ENCODE data around the gene ARHGAP42.
A peak's percentile ranks its signal among the peaks of the same experiment; 100 is the strongest.

The ARHGAP42 gene

GRCh38 chr11:100929377-100929776 is 242.3 kb downstream of the ARHGAP42 start:
- Histone ChIP-seq H3F3A (ENCODE audit: control insufficient read depth, insufficient read depth) (no peaks in the 10 kb centered on the region), H3K27ac (ENCODE audit: low read depth, low read length) (no peak overlapping the region), H3K36me3 (ENCODE audit: control insufficient read depth, low read length) (no peaks in the 10 kb centered on the region), H3K4me3 (ENCODE audit: low read length) (no peak overlapping the region), H4K20me1 (ENCODE audit: control insufficient read depth, insufficient read depth, low read depth, low read length) (no peaks in the 10 kb centered on the region), H3K9me2 (replicated peaks; ENCODE audit: control insufficient read depth, low read length) (no peaks in the 10 kb centered on the region), H3K27me3 (ENCODE audit: control insufficient read depth, low read length) (no peaks in the 10 kb centered on the region), H3K4me2 (ENCODE audit: low read length) (no peak overlapping the region), H3K4me1 (ENCODE audit: control insufficient read depth, low read length) (peaks cover 8% of the 10 kb centered on the region), H3K9me3 (ENCODE audit: control insufficient read depth, insufficient read depth, low read length) (no peaks in the 10 kb centered on the region), H3K79me2 (ENCODE audit: control insufficient read depth, low read length) (no peaks in the 10 kb centered on the region)
- TF ChIP-seq EZH2phosphoT487 (IDR thresholded peaks at IDR 0.05; ENCODE audit: borderline replicate concordance, low read length) (no peak), CTCF (IDR thresholded peaks at IDR 0.05; ENCODE audit: low read depth, low read length, poor library complexity, severe bottlenecking) (no peak)

- H3K9me3 ChIP-seq (ENCODE audit: control insufficient read depth, insufficient read depth, low read length), result no peaks in the 10 kb centered on the region
- H3K4me2 ChIP-seq (ENCODE audit: low read length), result no peak overlapping the region
- no peaks in the 10 kb centered on the region for H3K36me3 ChIP-seq (ENCODE audit: control insufficient read depth, low read length)
- H3K4me3 ChIP-seq (ENCODE audit: low read length), result no peak overlapping the region
- H3F3A ChIP-seq (ENCODE audit: control insufficient read depth, insufficient read depth), result no peaks in the 10 kb centered on the region
- H3K27ac ChIP-seq (ENCODE audit: low read depth, low read length), result no peak overlapping the region
- peaks cover 8% of the 10 kb centered on the region for H3K4me1 ChIP-seq (ENCODE audit: control insufficient read depth, low read length)
- no peaks in the 10 kb centered on the region for H3K9me2 ChIP-seq (replicated peaks; ENCODE audit: control insufficient read depth, low read length)
- no peaks in the 10 kb centered on the region for H3K79me2 ChIP-seq (ENCODE audit: control insufficient read depth, low read length)
- H3K27me3 ChIP-seq (ENCODE audit: control insufficient read depth, low read length), result no peaks in the 10 kb centered on the region
- no peaks in the 10 kb centered on the region for H4K20me1 ChIP-seq (ENCODE audit: control insufficient read depth, insufficient read depth, low read depth, low read length)
- TF ChIP-seq EZH2phosphoT487 (IDR thresholded peaks at IDR 0.05; ENCODE audit: borderline replicate concordance, low read length) (no peak), CTCF (IDR thresholded peaks at IDR 0.05; ENCODE audit: low read depth, low read length, poor library complexity, severe bottlenecking) (peak; percentile 71)
Observed at GRCh38 chr11:100930185-100930778, 243.2 kb downstream of the ARHGAP42 start.

GRCh38 chr11:100932474-100933100 is 245.5 kb downstream of the ARHGAP42 start:
- Histone ChIP-seq H3K4me1 (ENCODE audit: control insufficient read depth, low read length) (peaks cover 8% of the 10 kb centered on the region), H3K9me3 (ENCODE audit: control insufficient read depth, insufficient read depth, low read length) (no peaks in the 10 kb centered on the region), H3K4me2 (ENCODE audit: low read length) (no peak overlapping the region), H3K4me3 (ENCODE audit: low read length) (no peak overlapping the region), H4K20me1 (ENCODE audit: control insufficient read depth, insufficient read depth, low read depth, low read length) (no peaks in the 10 kb centered on the region), H3F3A (ENCODE audit: control insufficient read depth, insufficient read depth) (no peaks in the 10 kb centered on the region), H3K9me2 (replicated peaks; ENCODE audit: control insufficient read depth, low read length) (no peaks in the 10 kb centered on the region), H3K27ac (ENCODE audit: low read depth, low read length) (no peak overlapping the region), H3K36me3 (ENCODE audit: control insufficient read depth, low read length) (no peaks in the 10 kb centered on the region), H3K79me2 (ENCODE audit: control insufficient read depth, low read length) (no peaks in the 10 kb centered on the region), H3K27me3 (ENCODE audit: control insufficient read depth, low read length) (no peaks in the 10 kb centered on the region)
- TF ChIP-seq CTCF (IDR thresholded peaks at IDR 0.05; ENCODE audit: low read depth, low read length, poor library complexity, severe bottlenecking) (peak; percentile 52), EZH2phosphoT487 (IDR thresholded peaks at IDR 0.05; ENCODE audit: borderline replicate concordance, low read length) (no peak)
